Muscle layer of duodenum (tissue), 2 donors: ENCODE measurements around the gene TRIM49D1.
"Not testable (repeated sequence)": the region's sequence is repeated elsewhere in the genome, so short reads cannot be mapped to it uniquely, and the experiment has no call there.

Experiments used
- H3K27ac ChIP-seq: one replicate; pipeline ENCODE4 v1.7.0; 2013; ENCODE audit warnings: mild to moderate bottlenecking, low read length
- H3K27me3 ChIP-seq: one replicate; pipeline ENCODE4 v1.7.0; 2013; ENCODE audit warnings: low read depth, mild to moderate bottlenecking, control low read depth, low read length
- H3K36me3 ChIP-seq, 2 donors: one replicate each; pipeline ENCODE4 v1.7.0; 2013; ENCODE audit warnings: low read length in 2 of 2, control low read depth in 1 of 2, mild to moderate bottlenecking in 1 of 2; ENCODE audit not compliant: insufficient read depth in 2 of 2, control insufficient read depth in 1 of 2
- H3K4me1 ChIP-seq, 2 donors: one replicate each; pipeline ENCODE4 v1.7.0; 2013; ENCODE audit warnings: low read length in 2 of 2, mild to moderate bottlenecking in 2 of 2, control low read depth in 1 of 2, moderate library complexity in 1 of 2; ENCODE audit not compliant: insufficient read depth in 2 of 2, control insufficient read depth in 1 of 2
- H3K4me3 ChIP-seq, 2 donors: one replicate each; pipeline ENCODE4 v1.7.0; 2013; ENCODE audit warnings: low read length in 2 of 2, low read depth in 1 of 2, mild to moderate bottlenecking in 1 of 2
- H3K9me3 ChIP-seq, 2 donors: one replicate each; pipeline ENCODE4 v1.7.0; 2013; ENCODE audit warnings: low read length in 2 of 2, control low read depth in 1 of 2, mild to moderate bottlenecking in 1 of 2; ENCODE audit not compliant: control insufficient read depth in 1 of 2
- donor health status: healthy.

Gene TRIM49D1, protein sequence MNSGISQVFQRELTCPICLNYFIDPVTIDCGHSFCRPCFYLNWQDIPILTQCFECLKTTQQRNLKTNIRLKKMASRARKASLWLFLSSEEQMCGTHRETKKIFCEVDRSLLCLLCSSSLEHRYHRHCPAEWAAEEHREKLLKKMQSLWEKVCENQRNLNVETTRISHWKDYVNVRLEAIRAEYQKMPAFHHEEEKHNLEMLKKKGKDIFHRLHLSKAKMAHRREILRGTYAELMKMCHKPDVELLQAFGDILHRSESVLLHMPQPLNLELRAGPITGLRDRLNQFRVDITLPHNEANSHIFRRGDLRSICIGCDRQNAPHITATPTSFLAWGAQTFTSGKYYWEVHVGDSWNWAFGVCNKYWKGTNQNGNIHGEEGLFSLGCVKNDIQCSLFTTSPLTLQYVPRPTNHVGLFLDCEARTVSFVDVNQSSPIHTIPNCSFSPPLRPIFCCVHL

DNA sequence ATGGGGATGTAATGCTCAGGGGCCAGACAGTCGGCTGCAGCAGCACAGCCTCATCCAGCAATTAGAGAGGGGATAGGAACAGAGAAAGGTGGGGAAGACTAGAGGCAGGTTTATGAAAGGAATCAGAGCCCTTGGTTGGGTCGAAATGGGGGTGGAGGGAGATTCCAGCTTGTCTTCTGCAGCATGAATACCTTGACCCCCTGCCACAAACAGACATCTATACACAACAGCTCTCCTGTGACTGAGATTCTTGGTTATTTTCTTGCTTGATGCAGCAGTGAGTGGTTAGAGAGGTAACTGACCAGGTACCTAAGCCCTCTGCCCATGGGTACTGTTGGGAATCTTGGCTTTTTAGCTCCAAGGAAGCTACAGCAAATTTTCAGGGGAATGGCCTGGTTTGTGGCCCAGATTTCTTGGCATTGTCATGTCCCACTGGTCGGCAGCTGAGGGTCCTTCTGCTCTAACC lies at the start of gene TRIM49D1:
Gene TRIM49D1, minus strand, starts transcription at position 51 of the 466 bp plus-strand sequence. CDS start 4,535 bp downstream, outside the sequence.
- Histone ChIP-seq H3K9me3 (no peaks in the 10 kb centered on the region), H3K4me3 (no peak within 1 kb of the TSS), H3K27me3 (no peaks in the 10 kb centered on the region), H3K36me3 (no peaks in the 10 kb centered on the region), H3K27ac (no peak within 1 kb of the TSS), H3K4me1 (no peaks in the 10 kb centered on the region)

DNA sequence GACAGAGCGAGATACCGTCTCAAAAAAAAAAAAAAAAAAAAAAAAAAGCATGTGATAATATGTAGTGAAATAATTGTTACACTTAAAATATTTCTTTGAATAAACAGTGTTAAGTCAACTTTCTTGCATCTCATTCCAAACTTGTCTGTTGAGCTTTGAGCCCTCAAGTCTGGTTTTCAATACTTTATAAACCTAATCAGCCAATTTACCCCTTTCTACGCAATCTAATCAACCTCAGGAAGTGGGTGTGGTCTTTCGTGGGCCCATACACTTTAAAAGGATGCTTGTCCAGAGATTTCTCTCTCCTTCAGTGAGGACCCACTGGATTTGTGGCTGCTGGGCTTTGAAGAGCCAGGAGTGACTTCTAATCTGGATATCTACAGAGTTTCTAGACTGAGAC lies 43.7 kb upstream of the TRIM49D1 start, which contains the start of gene TRIM64:
Gene TRIM64, plus strand, starts transcription at position 301 of the 400 bp plus-strand sequence. CDS start 2,467 bp downstream, outside the sequence.
- H3K27ac ChIP-seq, H3K4me1 ChIP-seq, H3K4me3 ChIP-seq, H3K27me3 ChIP-seq, H3K9me3 ChIP-seq, H3K36me3 ChIP-seq: not testable (repeated sequence)

DNA sequence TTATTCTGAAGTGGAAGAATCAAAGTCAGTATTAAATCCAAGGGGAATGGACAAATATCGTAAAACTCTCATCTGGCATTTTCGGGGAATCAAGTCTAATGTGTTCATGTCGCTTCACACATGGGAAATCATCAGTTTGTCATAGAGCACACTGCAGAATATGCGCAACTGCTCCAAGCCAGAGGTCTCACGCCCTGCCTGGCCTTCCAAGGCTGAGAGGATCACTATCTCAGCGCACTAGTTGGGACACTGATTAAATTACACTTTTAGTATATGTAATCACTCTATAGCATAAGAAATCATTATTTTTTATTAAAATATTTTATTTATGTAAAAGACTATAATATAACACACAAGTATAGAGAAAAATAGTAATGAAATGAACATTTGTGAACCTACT lies 38.8 kb upstream of the TRIM49D1 start:
- H3K4me1 ChIP-seq, H3K27me3 ChIP-seq, H3K9me3 ChIP-seq, H3K36me3 ChIP-seq, H3K4me3 ChIP-seq, H3K27ac ChIP-seq: not testable (repeated sequence)

DNA sequence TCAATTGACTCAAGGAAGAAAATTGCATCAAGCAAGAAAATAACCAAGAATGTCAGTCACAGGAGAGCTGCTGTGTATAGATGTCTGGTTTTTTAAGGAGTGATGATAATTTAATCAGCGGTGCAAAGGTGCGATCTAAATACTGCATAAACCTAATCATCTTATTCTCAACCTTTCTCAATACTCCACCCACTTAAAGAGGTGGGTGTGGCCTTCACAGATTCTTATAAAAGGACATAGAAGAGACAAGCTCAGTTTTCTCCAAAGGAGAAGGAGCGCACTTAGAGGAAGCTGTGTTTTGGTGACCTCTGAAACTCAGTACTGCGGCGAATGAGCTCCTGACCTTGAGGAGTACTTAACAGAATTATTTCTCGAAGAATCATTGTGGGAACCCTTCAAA lies 1.7 kb upstream of the TRIM49D1 start, which contains the start of gene TRIM49D2:
Gene TRIM49D2, plus strand, starts transcription at position 301 of the 400 bp plus-strand sequence. CDS start 2,698 bp downstream, outside the sequence.
- not testable (repeated sequence) for H3K9me3 ChIP-seq, H3K4me1 ChIP-seq, H3K36me3 ChIP-seq, H3K27ac ChIP-seq, H3K27me3 ChIP-seq, H3K4me3 ChIP-seq

DNA sequence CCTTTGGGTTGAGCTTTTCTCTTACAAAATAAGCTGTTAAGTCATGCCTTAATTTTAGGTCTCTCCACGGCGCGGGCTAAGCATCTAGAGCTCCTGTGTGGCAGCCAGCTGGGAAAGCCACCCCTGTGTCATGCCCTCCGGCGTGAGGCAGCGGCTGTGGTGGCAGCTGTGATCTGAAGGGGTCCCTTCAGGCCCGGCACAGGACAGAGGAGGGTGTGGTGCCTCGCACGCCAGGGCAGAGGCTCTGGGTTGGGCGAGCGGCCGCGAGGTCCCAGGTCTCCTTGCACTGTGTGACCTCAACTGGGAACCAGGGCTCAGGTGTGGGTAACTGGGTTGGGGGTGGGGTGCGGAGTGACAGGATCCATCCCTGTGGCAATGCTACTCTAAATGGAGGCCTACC lies 21.2 kb downstream of the TRIM49D1 start:
- H3K9me3 ChIP-seq, H3K4me1 ChIP-seq, H3K36me3 ChIP-seq, H3K27ac ChIP-seq, H3K4me3 ChIP-seq, H3K27me3 ChIP-seq: not testable (repeated sequence)

DNA sequence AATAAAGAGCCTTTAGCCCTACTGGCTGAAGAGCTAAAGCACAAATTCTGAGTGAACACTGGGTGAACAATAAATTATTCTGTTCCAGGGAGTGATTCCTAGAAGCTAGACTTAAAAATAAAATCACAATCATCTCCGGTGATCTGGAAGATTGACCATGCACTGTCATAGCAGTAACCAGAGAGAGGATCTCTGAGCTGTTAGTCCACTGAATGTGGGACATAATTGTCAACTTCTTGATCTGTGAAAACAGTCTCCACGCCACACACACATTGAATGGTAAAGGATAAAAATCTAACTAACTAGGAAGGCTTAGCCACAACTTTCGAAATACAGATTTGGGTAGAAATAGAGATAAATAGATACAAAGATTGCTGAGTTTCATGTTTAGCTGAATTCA lies 28.8 kb downstream of the TRIM49D1 start:
- not testable (repeated sequence) for H3K36me3 ChIP-seq, H3K4me1 ChIP-seq, H3K9me3 ChIP-seq, H3K4me3 ChIP-seq, H3K27ac ChIP-seq, H3K27me3 ChIP-seq

DNA sequence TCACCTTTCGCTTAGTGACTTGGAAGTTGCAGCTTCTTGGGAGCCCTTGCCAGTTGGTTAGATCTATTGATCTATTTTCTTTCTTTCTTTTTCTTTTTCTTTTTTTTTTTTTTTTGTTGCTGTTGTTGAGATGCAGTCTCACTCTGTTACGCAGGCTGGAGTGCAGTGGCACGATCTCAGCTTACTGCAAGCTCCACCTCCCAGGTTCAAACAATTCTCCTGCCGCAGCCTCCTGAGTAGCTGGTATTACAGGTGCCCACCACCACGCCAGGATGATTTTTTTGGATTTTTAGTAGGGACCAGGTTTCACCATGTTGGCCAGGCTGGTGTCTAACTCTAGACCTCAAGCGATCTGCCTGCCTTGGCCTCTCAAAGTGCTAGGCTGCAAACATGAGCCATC lies 44.5 kb downstream of the TRIM49D1 start:
- not testable (repeated sequence) for H3K9me3 ChIP-seq, H3K36me3 ChIP-seq, H3K27ac ChIP-seq, H3K4me3 ChIP-seq, H3K27me3 ChIP-seq, H3K4me1 ChIP-seq

DNA sequence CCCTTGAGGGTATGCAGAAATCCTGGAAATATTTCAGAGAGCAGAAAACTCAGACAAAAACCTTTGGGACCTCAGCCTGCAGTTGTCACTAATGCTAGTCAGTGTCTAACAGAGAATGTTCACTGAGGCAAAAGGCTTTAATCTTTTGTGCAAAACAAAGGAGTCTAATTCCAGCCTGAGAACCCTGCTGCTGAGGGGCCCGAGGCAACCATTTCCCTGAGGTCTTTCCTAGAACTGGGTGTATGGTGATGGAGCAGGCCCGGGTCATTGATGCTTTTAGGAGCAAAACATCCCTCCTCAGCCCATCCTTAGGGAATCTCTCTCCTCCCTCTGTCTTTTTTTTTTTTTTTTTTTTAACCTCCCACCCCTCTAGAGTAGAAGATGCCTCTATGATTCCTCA lies 49.5 kb downstream of the TRIM49D1 start:
- not testable (repeated sequence) for H3K36me3 ChIP-seq, H3K4me1 ChIP-seq, H3K9me3 ChIP-seq, H3K27me3 ChIP-seq, H3K4me3 ChIP-seq, H3K27ac ChIP-seq

DNA sequence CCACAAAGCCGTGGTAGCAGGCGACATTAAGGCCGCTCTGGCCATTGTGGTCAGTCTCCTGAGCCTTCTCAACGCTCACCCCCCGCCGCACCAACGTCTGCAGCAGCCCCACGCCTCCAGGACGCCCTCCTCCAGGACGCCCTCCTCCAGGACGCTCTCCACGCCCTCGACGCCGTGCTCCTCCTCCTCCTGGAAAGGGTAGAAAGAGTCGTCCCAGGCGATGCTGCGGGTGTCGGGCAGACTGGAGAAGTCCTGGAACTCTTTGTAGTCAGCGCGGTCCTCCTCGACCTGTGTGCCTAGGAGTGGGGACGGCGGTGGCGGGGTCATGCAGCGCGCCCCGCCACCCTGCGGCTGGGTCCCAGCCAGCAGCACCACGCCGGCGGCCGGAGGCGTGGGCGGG lies 56.8 kb downstream of the TRIM49D1 start:
- H3K36me3 ChIP-seq, H3K27ac ChIP-seq, H3K4me1 ChIP-seq, H3K27me3 ChIP-seq, H3K4me3 ChIP-seq, H3K9me3 ChIP-seq: not testable (repeated sequence)

DNA sequence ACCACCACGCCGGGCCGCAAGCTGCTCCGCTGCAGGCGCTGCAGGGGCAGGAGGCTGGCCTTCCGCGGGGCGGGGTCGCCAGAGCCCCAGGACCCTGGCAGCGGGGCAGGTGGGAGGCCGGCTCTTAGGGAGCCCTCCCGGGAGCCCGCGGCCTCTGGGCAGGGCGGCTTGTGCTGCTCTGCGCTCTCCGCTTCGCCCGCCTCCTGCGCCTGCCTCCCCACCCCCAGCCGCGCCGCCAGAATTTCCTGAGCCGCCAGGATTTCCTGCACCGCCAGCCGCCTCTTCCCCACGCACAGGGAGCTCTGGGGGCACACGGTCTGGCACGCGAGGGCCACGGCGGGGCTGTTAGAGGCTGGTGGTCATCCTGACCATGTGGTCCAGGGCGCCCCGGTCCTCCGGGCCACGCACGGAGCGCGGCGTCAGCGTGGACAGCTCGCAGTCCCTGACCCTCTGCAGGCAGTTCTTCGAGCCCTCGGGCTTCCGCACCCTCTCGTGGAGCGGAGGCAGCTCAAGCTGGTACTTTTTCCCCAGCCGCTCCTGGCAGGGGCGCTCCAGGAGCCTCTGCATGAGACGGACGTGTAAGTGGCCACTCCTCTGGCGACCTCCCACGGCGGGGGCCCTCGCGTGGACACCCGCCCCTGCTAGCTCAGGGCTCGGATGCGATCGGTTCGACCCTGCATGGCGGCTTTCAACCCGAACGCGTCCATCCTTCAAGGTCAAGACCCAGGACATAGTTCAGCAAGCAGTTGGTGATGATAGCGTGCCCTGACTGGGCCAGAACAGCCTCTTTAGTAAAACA lies 57.9 kb downstream of the TRIM49D1 start:
- not testable (repeated sequence) for H3K9me3 ChIP-seq, H3K27me3 ChIP-seq, H3K4me1 ChIP-seq, H3K36me3 ChIP-seq, H3K27ac ChIP-seq
- peak overlapping the region in 1 of 2 donors; percentile 45 for H3K4me3 ChIP-seq
